ENCODE measurements around the gene DOCK7. TPM values are rescaled to one million over a fixed set of nuclear protein-coding genes. Genes with fewer than 3 reads are reported as not detected.

DOCK7 gene
- total RNA-seq, 1 donor from 2014 or later, result 28.0 TPM

DNA sequence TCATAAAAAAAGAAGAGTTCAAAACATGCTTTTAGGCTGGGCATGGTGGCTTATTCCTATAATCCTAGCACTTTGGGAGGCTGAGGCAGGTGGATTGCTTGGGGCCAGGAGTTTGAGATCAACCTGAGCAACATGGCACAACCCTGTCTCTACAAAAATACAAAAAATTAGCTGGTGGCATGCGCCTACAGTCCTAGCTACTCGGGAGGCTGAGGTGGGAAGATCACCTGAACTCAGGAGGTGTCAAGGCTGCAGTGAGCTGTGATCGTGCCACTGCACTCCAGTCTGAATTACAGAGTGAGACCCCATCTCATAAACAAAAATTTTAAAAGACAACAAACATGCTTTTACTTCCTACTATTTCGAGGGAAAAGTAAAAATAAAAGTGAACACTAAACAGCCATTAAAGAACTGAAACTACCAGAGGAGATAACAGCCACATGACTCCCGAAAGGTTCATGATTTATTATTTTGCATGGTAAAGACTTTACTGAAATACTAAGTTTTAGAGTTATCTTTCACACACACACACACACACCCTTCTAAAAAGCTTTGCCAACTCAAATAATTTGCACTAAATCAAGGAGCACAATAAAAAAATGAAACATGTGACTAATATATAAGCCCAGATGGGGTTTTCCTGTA lies 203.2 kb downstream of the DOCK7 start:
- Mint-ChIP-seq H3K27me3 (ENCODE audit: unreplicated experiment) (no peaks in the 10 kb centered on the region), H3K36me3 (ENCODE audit: low read depth, unreplicated experiment) (no peaks in the 10 kb centered on the region), H3K27ac (ENCODE audit: unreplicated experiment) (no peak overlapping the region), H3K4me1 (ENCODE audit: unreplicated experiment) (no peaks in the 10 kb centered on the region), H3K4me3 (ENCODE audit: unreplicated experiment) (no peak overlapping the region), H3K9me3 (ENCODE audit: unreplicated experiment) (no peaks in the 10 kb centered on the region)
- no peak for TF ChIP-seq CTCF (IDR thresholded peaks at IDR 0.05; ENCODE audit: unreplicated experiment)
- DNase-seq (ENCODE audit: low spot score), result no peak

DNA sequence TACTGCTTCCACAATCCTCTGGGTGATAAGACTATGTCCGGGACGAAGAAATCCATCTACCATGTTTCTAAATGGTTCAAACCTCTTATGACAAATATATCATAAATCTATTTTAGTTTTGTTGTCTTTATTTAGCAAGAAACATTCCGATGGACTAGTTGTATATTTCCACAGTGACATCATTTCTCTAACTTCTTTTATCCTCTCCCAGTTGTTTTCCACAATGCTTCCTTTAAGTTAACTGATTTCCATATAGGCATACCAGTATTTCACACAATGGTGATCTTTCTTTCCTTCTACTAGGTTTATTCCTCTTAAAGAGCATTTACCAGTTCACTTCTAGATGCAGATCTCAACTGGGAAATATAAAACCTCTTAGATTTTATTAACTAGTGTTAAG lies 206.5 kb downstream of the DOCK7 start:
- Mint-ChIP-seq H3K27ac (ENCODE audit: unreplicated experiment) (no peak overlapping the region), H3K9me3 (ENCODE audit: unreplicated experiment) (no peaks in the 10 kb centered on the region), H3K4me1 (ENCODE audit: unreplicated experiment) (no peaks in the 10 kb centered on the region), H3K4me3 (ENCODE audit: unreplicated experiment) (no peak overlapping the region), H3K27me3 (ENCODE audit: unreplicated experiment) (no peaks in the 10 kb centered on the region), H3K36me3 (ENCODE audit: low read depth, unreplicated experiment) (no peaks in the 10 kb centered on the region)
- no peak for DNase-seq (ENCODE audit: low spot score)
- TF ChIP-seq CTCF (IDR thresholded peaks at IDR 0.05; ENCODE audit: unreplicated experiment), result no peak

GRCh38 chr1:62476525-62477219 lies 211.5 kb downstream of the DOCK7 start:
- no peak overlapping the region for H3K4me3 Mint-ChIP-seq (ENCODE audit: unreplicated experiment)
- no peaks in the 10 kb centered on the region for H3K36me3 Mint-ChIP-seq (ENCODE audit: low read depth, unreplicated experiment)
- no peak for TF ChIP-seq CTCF (IDR thresholded peaks at IDR 0.05; ENCODE audit: unreplicated experiment)
- no peaks in the 10 kb centered on the region for H3K27me3 Mint-ChIP-seq (ENCODE audit: unreplicated experiment)
- no peaks in the 10 kb centered on the region for H3K4me1 Mint-ChIP-seq (ENCODE audit: unreplicated experiment)
- no peaks in the 10 kb centered on the region for H3K9me3 Mint-ChIP-seq (ENCODE audit: unreplicated experiment)
- no peak overlapping the region for H3K27ac Mint-ChIP-seq (ENCODE audit: unreplicated experiment)
- no peak for DNase-seq (ENCODE audit: low spot score)

- Mint-ChIP-seq H3K27ac (ENCODE audit: unreplicated experiment) (no peak overlapping the region), H3K4me1 (ENCODE audit: unreplicated experiment) (no peaks in the 10 kb centered on the region), H3K36me3 (ENCODE audit: low read depth, unreplicated experiment) (peaks cover 29% of the 10 kb centered on the region), H3K4me3 (ENCODE audit: unreplicated experiment) (no peak overlapping the region), H3K27me3 (ENCODE audit: unreplicated experiment) (no peaks in the 10 kb centered on the region), H3K9me3 (ENCODE audit: unreplicated experiment) (no peaks in the 10 kb centered on the region)
- DNase-seq (ENCODE audit: low spot score), result no peak
- no peak for TF ChIP-seq CTCF (IDR thresholded peaks at IDR 0.05; ENCODE audit: unreplicated experiment)
These were observed 221.1 kb downstream of the DOCK7 start for GRCh38 chr1:62467092-62467491.

DNA sequence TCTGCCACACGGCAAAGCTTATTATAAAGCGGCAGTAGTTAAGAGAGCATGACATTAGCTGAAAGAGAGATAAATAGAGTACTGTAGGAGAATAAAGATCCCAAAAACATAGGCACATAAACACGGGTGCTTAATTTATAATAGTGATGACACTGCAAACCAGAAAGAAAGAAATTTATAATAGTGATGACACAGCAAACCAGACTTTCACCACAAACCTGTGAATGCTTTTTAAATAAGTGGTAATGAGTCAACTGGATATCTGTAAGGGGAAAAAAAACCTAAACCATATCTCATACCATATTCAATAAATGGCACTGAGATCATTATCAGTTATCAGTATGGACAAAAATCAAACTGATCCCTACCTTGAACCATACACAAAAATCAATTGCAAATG lies 225.8 kb downstream of the DOCK7 start:
- no peak for TF ChIP-seq CTCF (IDR thresholded peaks at IDR 0.05; ENCODE audit: unreplicated experiment)
- no peaks in the 10 kb centered on the region for H3K27me3 Mint-ChIP-seq (ENCODE audit: unreplicated experiment)
- H3K27ac Mint-ChIP-seq (ENCODE audit: unreplicated experiment), result no peak overlapping the region
- no peak overlapping the region for H3K4me3 Mint-ChIP-seq (ENCODE audit: unreplicated experiment)
- no peaks in the 10 kb centered on the region for H3K9me3 Mint-ChIP-seq (ENCODE audit: unreplicated experiment)
- H3K4me1 Mint-ChIP-seq (ENCODE audit: unreplicated experiment), result no peaks in the 10 kb centered on the region
- DNase-seq (ENCODE audit: low spot score), result no peak
- H3K36me3 Mint-ChIP-seq (ENCODE audit: low read depth, unreplicated experiment), result no peaks in the 10 kb centered on the region

Data from endothelial cell (in vitro differentiated cells).